IPS-NIHi7 (cell line): Measurements from ENCODE around the gene TBCCD1.
"Not testable (repeated sequence)": the region's sequence is repeated elsewhere in the genome, so short reads cannot be mapped to it uniquely, and the experiment has no call there.

Source experiments
- DNase-seq: peaks from one replicate; pipeline ENCODE4 v3.0.0; 2012; ENCODE audit warnings: mixed read lengths; ENCODE audit errors: extremely low spot score

The TBCCD1 gene

DNA sequence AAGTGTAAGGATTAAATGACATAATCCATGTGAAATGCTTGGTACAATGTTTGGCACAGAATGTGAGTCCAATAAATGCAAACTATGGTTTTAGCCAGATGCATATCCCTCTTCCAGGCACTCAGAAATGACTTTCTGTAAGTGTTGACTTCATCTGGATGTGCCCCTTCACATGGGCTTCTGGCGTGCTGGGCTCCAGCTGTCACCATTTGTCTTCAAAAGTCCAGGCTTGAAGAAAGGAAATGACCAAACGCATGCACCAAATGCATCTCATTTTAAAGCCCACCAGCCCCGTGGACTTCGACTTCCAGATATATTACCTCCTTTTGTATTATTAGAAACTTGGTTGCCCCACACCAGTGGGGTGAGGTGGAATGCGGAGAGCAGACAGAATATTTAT lies 46.7 kb downstream of the TBCCD1 start:
- no peak for DNase-seq

DNA sequence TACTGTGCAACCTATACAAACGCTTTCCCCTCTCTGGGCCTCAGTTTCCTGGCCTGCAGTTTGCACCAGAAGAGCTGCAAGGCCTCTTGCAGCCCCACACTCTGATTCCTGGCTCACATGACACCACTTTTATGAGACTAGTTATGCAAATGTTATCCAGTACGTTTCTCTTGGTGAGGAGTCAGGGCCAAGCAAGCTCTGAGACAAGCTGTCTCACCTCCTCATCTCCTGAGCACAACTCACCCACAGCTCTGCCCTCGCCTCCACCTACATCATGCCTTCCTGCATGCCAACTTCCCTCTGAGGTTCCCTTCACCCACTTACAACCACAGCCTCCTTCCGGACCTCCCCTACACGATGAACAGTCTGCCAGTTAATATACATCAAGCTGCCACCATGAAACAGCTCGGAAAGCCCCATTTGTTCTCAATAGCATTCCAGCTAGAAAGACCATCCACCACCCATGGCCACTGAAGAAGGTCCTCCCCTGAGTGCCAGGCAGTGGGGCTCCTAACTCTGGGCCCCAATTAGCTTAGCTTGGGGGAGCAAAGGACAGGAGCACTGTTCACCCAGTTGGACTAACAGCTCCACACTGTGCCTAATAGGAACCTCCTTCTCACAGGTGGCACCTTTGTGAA lies 48.0 kb downstream of the TBCCD1 start:
- DNase-seq = no peak

GRCh38 chr3:186517218-186517617 lies 49.9 kb downstream of the TBCCD1 start:
- no peak for DNase-seq

DNA sequence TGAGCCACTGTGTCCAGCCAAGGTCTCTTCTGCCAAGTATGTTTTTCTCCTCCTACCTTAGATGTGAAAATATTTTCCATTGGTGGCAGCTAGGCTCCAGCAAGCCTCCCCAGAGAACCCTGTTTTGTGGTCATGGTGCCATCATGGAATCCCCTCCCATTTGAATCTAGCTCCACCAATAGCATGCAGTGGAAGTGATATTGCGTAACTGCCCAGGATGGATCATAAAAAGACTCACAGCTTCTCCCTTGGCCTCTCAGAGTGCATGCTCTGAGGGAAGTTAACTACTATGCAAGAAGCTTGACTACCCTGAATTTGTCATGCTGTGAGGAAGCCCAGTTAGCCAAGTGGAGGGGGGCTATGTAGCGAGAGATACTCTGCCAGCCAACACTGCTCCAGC lies 50.5 kb downstream of the TBCCD1 start:
- DNase-seq = no peak

GRCh38 chr3:186515125-186515524 lies 52.0 kb downstream of the TBCCD1 start:
- DNase-seq = no peak

DNA sequence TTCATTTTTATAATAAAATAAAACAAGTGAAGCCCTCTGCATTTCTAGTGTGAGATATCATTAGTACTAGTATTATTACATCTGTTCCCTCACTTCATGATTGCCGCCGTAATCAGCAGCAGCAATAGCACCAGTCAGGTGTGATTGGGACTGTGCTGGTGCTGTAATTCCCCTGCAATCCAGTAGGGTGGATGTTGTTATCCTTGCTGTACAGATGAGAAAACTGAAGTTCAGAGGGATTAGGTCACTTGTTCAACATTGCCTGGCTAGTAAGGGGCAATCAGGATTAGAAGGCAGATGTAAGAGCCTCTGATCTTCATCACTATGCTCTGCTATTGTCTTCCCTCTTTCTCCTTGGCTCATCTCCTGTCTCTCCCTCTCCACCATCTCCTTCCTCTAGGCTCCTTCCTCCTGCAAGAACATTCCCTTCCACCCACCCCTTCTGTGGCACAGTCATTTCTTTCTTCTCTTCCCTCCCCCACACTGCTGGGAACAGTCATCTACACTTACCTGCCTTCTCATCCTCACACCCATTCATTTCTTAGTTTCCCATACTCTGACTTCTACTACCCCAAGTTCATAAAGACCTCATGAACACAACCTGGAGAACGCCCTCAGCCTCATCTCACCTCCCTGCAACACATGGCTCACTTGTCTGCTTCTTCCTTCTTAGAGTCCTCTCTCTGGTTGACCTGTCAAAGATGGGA lies 52.7 kb downstream of the TBCCD1 start:
- DNase-seq = peak; percentile 58

- no peak for DNase-seq
Observed at GRCh38 chr3:186513386-186513785, 53.8 kb downstream of the TBCCD1 start.

DNA sequence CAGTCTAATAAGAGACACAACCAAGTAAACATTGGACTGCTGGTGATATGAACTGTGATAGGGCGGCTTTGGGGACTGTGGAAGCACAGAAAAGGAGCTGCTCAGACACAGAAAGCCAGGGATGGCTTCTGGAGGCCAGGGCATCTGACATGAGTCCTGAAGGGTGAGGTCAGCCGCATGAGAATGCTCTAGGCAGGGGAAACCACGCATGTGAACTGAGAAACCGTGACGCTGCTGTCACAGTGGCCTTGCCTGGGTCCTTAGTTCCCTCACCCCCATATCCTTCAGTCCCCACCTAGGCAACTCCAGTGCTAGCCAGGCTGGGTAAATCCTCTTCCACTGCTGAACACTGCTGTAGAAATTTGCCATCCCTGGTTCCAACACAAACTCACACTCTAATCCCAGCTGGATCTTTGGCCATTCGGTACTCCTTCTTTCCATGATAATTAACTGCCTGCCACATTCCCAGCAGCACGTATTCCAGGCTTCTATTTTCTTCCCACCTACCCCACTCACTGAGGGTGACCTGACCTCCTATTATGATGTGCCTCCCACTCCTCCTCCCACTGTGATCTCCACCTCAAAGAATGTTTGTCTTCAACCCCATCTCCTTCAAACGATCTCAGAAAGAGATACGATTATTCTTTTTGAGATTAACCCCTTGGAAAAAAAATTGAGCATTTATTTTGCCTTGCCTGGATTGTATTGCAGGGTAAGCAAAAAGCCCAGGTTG lies 54.4 kb downstream of the TBCCD1 start:
- no peak for DNase-seq

GRCh38 chr3:186511702-186512101 lies 55.4 kb downstream of the TBCCD1 start:
- DNase-seq = no peak

DNA sequence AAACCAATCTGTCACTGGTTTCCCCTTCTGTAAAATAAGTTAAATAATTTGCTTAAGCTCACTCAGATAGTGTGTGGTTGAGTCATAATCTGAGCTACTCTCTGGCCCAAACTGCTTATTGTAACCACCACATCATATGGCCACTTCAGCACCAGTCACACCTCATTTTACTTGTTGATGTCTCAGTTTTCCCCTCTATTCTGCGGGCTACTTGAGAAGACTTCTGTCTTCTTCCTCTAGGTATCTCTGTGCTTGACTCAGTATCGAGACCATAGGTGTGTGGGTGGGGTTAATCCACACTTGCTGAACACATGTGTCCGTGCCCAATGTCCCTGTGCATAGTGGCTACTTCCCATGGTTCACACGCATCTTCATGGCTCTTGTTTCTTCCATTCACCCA lies 55.9 kb downstream of the TBCCD1 start:
- no peak for DNase-seq

DNA sequence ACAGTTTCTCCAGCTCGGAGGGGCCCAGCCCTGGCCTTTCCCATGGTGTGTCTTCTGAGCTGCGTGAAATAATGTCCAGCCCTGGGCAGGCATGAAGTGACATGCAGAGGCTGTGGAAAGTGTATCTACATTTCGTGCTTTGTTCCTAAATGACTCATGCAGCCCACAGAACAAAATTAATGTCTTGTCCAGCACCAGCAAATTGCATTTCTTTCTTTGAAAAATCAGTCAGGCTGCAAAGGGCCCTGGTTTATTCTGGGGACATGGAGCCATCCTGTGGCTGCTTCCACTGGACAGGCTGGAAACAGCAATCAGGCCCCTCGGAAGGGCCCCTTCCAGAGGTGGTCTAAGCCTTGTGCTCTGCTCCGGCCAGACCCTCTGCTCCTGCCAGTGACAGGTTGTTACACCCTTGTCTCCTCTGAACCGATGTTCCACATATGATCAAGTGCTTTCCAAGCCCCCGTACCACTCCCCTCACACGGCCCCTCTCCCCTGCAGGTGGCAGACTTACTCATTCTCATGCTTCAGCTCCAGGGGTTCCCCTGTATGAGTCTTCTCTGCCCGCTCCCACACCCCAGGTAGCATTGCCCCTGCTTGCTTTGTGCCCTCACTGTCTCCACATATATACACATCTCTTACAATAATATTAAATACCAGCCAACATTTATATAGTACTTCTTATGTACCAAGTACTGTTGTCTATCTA lies 56.6 kb downstream of the TBCCD1 start:
- no peak for DNase-seq

DNA sequence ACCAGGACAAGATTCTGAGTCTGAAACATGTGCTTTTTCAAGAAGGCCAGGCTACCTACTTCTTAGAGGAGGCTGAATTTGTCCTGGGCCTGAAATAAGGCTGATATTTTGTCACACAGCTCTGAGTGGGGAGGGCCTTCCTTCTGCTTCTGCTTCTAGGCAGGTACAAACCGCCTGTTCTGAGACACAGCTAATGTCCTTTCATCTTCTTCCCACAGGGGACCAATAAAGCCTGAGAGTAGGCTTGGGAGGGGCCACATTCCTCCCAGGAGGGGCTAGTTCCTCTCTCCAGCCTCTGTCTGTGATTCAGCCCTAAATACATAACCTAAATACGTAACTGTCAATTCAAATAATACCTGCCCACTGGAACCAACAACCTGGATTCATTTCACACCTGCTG lies 57.7 kb downstream of the TBCCD1 start:
- no peak for DNase-seq

- DNase-seq = no peak
Observed at GRCh38 chr3:186506857-186507256, 60.3 kb downstream of the TBCCD1 start.

GRCh38 chr3:186506191-186506739 lies 60.9 kb downstream of the TBCCD1 start:
- DNase-seq = no peak

DNA sequence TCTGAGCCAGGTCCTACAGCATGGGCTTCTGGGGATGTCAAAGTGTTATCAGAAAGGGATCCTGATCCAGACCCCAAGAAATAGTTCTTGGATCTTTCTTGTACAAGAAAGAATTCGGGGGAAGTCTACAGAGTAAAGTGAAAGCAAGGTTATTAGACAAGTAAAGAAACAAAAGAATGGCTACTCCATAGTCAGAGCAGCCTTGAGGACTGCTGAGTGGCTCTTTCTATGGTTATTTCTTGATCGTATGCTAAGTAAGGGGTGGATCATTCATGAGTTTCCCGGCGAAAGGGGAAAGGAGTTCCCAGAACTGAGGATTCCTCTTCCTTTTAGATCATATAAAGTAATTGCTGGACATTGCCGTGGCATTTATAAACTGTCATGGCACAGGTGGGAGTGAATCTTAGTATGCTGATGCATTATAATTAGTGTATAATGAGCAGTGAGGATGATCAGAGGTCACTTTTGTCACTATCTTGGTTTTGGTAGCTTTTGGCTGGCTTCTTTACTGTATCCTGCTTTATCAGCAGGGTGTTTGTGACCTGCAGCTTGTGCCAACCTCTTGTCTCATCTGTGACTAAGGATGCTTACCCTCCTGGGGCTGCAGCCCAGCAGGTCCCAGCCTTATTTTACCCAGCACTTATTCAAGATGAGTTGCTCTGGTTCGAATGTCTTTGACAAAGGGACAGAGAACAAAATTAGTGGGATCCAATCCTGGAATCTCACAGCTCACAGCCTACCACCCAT lies 64.0 kb downstream of the TBCCD1 start:
- DNase-seq = no peak

GRCh38 chr3:186502138-186502948 lies 64.8 kb downstream of the TBCCD1 start:
- DNase-seq = no peak

DNA sequence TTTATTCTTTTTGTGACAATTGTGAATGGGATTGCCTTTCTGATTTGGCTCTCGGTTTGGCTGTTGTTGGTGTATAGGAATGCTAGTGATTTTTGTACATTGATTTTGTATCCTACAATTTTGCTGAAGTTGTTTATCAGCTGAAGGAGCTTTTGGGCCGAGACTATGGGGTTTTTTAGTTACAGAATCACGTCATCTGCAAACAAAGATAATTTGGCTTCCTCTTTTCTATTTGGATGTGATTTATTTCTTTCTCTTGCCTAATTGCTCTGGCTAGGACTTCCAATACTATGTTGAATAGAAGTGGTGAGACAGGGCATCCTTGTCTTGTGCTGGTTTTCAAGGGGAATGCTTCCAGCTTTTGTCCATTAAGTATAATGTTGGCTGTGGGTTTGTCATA lies 67.2 kb downstream of the TBCCD1 start:
- DNase-seq = not testable (repeated sequence)

- DNase-seq = not testable (repeated sequence)
Observed at GRCh38 chr3:186498022-186498421, 69.1 kb downstream of the TBCCD1 start.

- no peak for DNase-seq
Observed at GRCh38 chr3:186497608-186498007, 69.5 kb downstream of the TBCCD1 start.

GRCh38 chr3:186496635-186497034 lies 70.5 kb downstream of the TBCCD1 start:
- DNase-seq = no peak
